WTC11 (cell line): ENCODE results near the gene HMCN1. TPM values are rescaled to one million over a fixed set of nuclear protein-coding genes. Genes with fewer than 3 reads are reported as not detected.

ENCODE experiments used
- ATAC-seq: fragments of 200-7000 bp; cut with Tn5 transposase; 2 replicates; pipeline ENCODE4 v1.10.0; 2021; ENCODE audit warnings: mild to moderate bottlenecking, moderate library complexity
- CTCF ChIA-PET: fragments of 300-600 bp; sonication (Branson Sonifier 250); formaldehyde crosslinking; loops from one replicate; lab custom pipeline; 2021; ENCODE audit warnings: antibody characterized with exemption; lab: Charles Lee
- POLR2A ChIA-PET: fragments of 350-600 bp; sonication (Branson Sonifier 250); formaldehyde crosslinking; loops from one replicate; lab custom pipeline; 2021; ENCODE audit warnings: antibody characterized with exemption; lab: Charles Lee
- DNase-seq: peaks from one replicate; pipeline ENCODE4 v3.0.0; 2021; ENCODE audit warnings: low spot score
- H3K27ac Mint-ChIP-seq: 2 replicates; pipeline ENCODE4 v1.8.0; 2021; ENCODE audit warnings: mixed read lengths
- H3K27me3 Mint-ChIP-seq: 2 replicates; pipeline ENCODE4 v1.8.0; 2021; ENCODE audit warnings: low read depth, mild to moderate bottlenecking, moderate library complexity, mixed read lengths
- H3K36me3 Mint-ChIP-seq: 2 replicates; pipeline ENCODE4 v1.8.0; 2021; ENCODE audit warnings: mixed read lengths
- H3K4me1 Mint-ChIP-seq: 2 replicates; pipeline ENCODE4 v1.8.0; 2022; ENCODE audit warnings: mixed read lengths
- H3K4me3 Mint-ChIP-seq: 2 replicates; pipeline ENCODE4 v1.8.0; 2021; ENCODE audit warnings: mild to moderate bottlenecking, moderate library complexity, mixed read lengths
- H3K9me3 Mint-ChIP-seq: 2 replicates; pipeline ENCODE4 v1.8.0; 2021; ENCODE audit warnings: mixed read lengths
- ATF2 ChIP-seq: sonication (generic); formaldehyde crosslinking; IDR thresholded peaks from 2 replicates; pipeline ENCODE4 v1.8.1; 2022; ENCODE audit warnings: low read depth, missing genetic modification reagents, borderline replicate concordance
- CDX4 ChIP-seq: fragments of 250-450 bp; sonication (Bioruptor Pico); IDR thresholded peaks from 2 replicates; pipeline ENCODE4 v1.9.0; 2021; ENCODE audit warnings: moderate library complexity, mild to moderate bottlenecking, inconsistent platforms, borderline replicate concordance
- EMX1 ChIP-seq: fragments of 250-450 bp; sonication (Bioruptor Pico); IDR thresholded peaks from 2 replicates; pipeline ENCODE4 v1.8.0; 2021; ENCODE audit warnings: mild to moderate bottlenecking
- ERG ChIP-seq: fragments of 250-450 bp; sonication (Bioruptor Pico); IDR thresholded peaks from 2 replicates; pipeline ENCODE4 v1.8.0; 2021; ENCODE audit warnings: mild to moderate bottlenecking
- FOXK1 ChIP-seq: sonication (generic); formaldehyde crosslinking; IDR thresholded peaks from 2 replicates; pipeline ENCODE4 v1.8.0; 2022; ENCODE audit warnings: mild to moderate bottlenecking, moderate library complexity, missing genetic modification reagents
- JAZF1 ChIP-seq: fragments of 250-450 bp; sonication (Bioruptor Pico); IDR thresholded peaks from 2 replicates; pipeline ENCODE4 v1.9.0; 2021; ENCODE audit warnings: moderate library complexity, mild to moderate bottlenecking, inconsistent platforms
- NR1H2 ChIP-seq: sonication (generic); formaldehyde crosslinking; IDR thresholded peaks from 2 replicates; pipeline ENCODE4 v1.9.0; 2021; ENCODE audit warnings: mild to moderate bottlenecking, moderate library complexity, missing genetic modification reagents
- NR2C2 ChIP-seq: sonication (generic); formaldehyde crosslinking; IDR thresholded peaks from 2 replicates; pipeline ENCODE4 v1.8.0; 2022; ENCODE audit warnings: mild to moderate bottlenecking, missing genetic modification reagents
- PRDM15 ChIP-seq: sonication (generic); formaldehyde crosslinking; IDR thresholded peaks from 2 replicates; pipeline ENCODE4 v1.8.0; 2022; ENCODE audit warnings: missing genetic modification reagents
- PRRX2 ChIP-seq: fragments of 250-450 bp; sonication (Bioruptor Pico); IDR thresholded peaks from 2 replicates; pipeline ENCODE4 v1.8.0; 2021; ENCODE audit warnings: mild to moderate bottlenecking
- RELA ChIP-seq: sonication (generic); formaldehyde crosslinking; IDR thresholded peaks from 2 replicates; pipeline ENCODE4 v1.8.1; 2022; ENCODE audit warnings: missing genetic modification reagents, mild to moderate bottlenecking, borderline replicate concordance
- ZBTB21 ChIP-seq: sonication (generic); formaldehyde crosslinking; IDR thresholded peaks from 2 replicates; pipeline ENCODE4 v1.8.1; 2023; ENCODE audit warnings: mild to moderate bottlenecking, missing genetic modification reagents, borderline replicate concordance
- ZNF232 ChIP-seq: sonication (generic); formaldehyde crosslinking; IDR thresholded peaks from 2 replicates; pipeline ENCODE4 v1.8.0; 2022; ENCODE audit warnings: mild to moderate bottlenecking, missing genetic modification reagents
- ZNF396 ChIP-seq: fragments of 250-450 bp; sonication (Bioruptor Pico); IDR thresholded peaks from 2 replicates; pipeline ENCODE4 v1.8.0; 2021; ENCODE audit warnings: mild to moderate bottlenecking, moderate library complexity, borderline replicate concordance
- ZNF423 ChIP-seq: fragments of 250-450 bp; sonication (Bioruptor Pico); IDR thresholded peaks from 2 replicates; pipeline ENCODE4 v2.1.2; 2022; ENCODE audit warnings: mild to moderate bottlenecking, moderate library complexity
- ZNF425 ChIP-seq: fragments of 250-450 bp; sonication (Bioruptor Pico); conservative IDR thresholded peaks from 2 replicates; pipeline ENCODE4 v1.9.0; 2021; ENCODE audit warnings: mild to moderate bottlenecking
- total RNA-seq: library from RNA; stranded (reverse); gene quantifications from 3 replicates; pipeline ENCODE4 v1.2.3, GENCODE V29; 2021
- TF ChIP-seq, protein P1 (sequence below): sonication (generic); formaldehyde crosslinking; IDR thresholded peaks from 2 replicates; pipeline ENCODE4 v1.8.1; 2023; ENCODE audit warnings: mild to moderate bottlenecking, missing genetic modification reagents, borderline replicate concordance
- TF ChIP-seq, protein P2 (sequence below): fragments of 250-450 bp; sonication (Bioruptor Pico); IDR thresholded peaks from 2 replicates; pipeline ENCODE4 v1.9.0; 2021; ENCODE audit warnings: mild to moderate bottlenecking

HMCN1 gene
- total RNA-seq, 1 experiment from 2014 or later: 5.6 TPM

DNA sequence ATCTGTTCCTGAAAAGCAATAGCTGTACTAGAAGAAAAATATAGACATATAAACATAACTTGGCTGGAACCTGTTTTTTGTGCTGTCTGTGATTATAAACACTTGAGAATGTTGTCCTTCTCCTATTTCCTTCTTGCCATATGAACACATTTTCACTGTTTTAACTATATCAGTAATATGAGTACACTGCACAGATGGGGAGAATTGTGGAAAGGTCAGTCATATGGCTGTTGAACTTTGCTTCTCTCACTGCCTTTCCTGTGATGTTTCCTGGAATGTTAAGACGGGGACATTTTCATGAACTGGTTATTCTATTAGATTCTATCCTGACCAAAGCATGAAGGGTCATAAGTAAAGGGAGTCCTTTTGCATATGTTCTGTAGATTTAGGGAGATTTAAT lies 24.9 kb downstream of the HMCN1 start:
- Mint-ChIP-seq H3K9me3 (no peaks in the 10 kb centered on the region), H3K27ac (no peak overlapping the region), H3K4me3 (no peak overlapping the region), H3K36me3 (no peaks in the 10 kb centered on the region), H3K4me1 (no peaks in the 10 kb centered on the region), H3K27me3 (no peaks in the 10 kb centered on the region)
- DNase-seq: no peak
- CTCF ChIA-PET: no interaction called here
- POLR2A ChIA-PET: no interaction called here
- TF ChIP-seq FOXK1 (CRISPR knock-in tag) (no peak), ZNF423 (no peak), NR1H2 (CRISPR knock-in tag) (no peak), EMX1 (CRISPR knock-in tag) (no peak), RELA (CRISPR knock-in tag) (no peak), ZNF232 (CRISPR knock-in tag) (no peak), NR2C2 (CRISPR knock-in tag) (no peak), ERG (CRISPR knock-in tag) (no peak), PRRX2 (CRISPR knock-in tag) (no peak), JAZF1 (CRISPR knock-in tag) (no peak), ZNF396 (CRISPR knock-in tag) (no peak), CDX4 (CRISPR knock-in tag) (no peak), ZBTB21 (CRISPR knock-in tag) (no peak), PRDM15 (CRISPR knock-in tag) (no peak), ATF2 (CRISPR knock-in tag) (no peak), ZNF425 (CRISPR knock-in tag) (no peak)
- TF ChIP-seq, protein P1, sequence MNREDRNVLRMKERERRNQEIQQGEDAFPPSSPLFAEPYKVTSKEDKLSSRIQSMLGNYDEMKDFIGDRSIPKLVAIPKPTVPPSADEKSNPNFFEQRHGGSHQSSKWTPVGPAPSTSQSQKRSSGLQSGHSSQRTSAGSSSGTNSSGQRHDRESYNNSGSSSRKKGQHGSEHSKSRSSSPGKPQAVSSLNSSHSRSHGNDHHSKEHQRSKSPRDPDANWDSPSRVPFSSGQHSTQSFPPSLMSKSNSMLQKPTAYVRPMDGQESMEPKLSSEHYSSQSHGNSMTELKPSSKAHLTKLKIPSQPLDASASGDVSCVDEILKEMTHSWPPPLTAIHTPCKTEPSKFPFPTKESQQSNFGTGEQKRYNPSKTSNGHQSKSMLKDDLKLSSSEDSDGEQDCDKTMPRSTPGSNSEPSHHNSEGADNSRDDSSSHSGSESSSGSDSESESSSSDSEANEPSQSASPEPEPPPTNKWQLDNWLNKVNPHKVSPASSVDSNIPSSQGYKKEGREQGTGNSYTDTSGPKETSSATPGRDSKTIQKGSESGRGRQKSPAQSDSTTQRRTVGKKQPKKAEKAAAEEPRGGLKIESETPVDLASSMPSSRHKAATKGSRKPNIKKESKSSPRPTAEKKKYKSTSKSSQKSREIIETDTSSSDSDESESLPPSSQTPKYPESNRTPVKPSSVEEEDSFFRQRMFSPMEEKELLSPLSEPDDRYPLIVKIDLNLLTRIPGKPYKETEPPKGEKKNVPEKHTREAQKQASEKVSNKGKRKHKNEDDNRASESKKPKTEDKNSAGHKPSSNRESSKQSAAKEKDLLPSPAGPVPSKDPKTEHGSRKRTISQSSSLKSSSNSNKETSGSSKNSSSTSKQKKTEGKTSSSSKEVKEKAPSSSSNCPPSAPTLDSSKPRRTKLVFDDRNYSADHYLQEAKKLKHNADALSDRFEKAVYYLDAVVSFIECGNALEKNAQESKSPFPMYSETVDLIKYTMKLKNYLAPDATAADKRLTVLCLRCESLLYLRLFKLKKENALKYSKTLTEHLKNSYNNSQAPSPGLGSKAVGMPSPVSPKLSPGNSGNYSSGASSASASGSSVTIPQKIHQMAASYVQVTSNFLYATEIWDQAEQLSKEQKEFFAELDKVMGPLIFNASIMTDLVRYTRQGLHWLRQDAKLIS: no peak
- TF ChIP-seq, protein P2, sequence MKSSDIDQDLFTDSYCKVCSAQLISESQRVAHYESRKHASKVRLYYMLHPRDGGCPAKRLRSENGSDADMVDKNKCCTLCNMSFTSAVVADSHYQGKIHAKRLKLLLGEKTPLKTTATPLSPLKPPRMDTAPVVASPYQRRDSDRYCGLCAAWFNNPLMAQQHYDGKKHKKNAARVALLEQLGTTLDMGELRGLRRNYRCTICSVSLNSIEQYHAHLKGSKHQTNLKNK (CRISPR knock-in tag): no peak
- ATAC-seq: no peak
